ENCODE results near the gene SPRN.
"Not testable (repeated sequence)": the region's sequence is repeated elsewhere in the genome, so short reads cannot be mapped to it uniquely, and the experiment has no call there.

SPRN gene

DNA sequence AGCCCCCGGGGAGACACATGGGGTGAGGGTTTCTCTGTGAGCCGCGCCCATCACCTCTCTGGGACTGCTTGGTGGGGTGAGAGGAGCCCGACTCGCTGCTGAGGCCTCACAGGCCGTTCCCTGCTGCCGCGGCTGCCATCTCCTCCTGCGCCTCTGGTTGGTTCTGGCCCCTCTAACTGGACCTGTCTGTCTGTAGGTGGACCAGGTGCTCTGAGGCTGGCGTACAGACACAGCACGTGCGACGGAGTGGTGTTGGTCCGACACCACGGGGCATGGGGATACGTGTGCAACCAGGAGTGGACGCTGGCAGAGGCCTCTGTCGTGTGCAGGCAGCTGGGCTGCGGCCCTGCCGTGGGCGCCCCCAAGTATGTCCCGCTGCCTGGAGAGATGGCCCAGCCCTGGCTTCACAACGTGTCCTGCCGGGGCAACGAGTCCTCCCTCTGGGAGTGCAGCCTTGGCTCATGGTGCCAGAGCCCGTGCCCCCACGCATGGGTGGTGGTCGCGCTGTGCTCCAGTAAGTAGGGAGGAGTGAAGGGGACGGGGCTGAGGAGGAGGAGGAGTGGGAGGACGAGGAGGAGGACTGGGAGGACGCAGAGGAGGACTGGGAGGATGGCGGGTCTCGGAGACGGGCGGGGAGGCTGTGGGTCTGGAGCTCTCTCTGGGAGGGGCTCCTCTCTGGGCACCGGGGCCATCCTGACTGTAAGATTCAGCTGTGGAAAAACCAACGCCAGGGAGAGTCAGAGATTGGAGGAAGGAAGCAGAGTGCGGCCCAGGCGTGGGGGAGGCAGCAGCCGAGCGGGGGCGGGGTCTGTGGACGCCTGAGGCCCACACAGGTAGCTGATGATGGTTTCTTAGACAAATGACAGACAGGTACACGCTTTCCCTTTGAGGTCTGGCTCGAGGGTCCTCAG, 31.9 kb upstream of the SPRN start:
- DNase-seq (ENCODE audit: low spot score), result no peak

- no peak for DNase-seq (ENCODE audit: low spot score)
Observed at GRCh38 chr10:133455611-133456031, 31.2 kb upstream of the SPRN start.

- DNase-seq (ENCODE audit: low spot score), result no peak
Observed at GRCh38 chr10:133455196-133455595, 30.8 kb upstream of the SPRN start.

DNA sequence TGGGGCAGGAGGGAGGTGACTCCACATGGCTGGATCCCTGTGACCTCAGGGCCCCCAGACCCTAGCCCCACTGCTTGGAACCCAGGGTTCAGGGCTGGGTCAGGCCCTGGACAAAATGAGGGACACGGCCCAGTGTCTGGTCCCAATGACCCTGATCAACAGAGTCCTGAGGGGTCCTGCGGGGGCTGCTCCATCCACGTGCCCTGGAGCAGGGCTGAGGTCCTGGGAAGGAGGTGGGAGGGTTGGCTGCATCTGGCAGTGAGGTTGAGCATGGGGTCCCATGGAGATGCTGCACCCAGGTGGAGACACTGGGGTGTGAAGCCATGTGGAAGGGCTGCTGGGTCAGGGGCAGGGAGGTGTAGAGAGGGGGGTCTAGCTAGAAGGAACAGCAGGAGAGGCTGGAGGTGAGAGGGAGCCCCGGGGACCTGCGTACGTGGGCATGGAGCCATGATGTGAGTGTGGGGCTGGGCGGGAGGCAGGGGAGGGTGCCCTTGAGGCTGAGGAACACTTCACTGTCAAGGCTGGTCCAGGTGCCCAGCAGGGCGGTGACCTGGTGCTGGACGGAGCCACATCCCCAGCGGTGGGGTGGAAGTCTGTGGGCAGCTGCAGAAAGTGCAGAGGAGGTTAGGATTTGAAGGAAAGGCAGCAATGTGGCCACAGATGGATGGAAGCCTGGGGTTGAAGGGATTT, 29.9 kb upstream of the SPRN start:
- DNase-seq (ENCODE audit: low spot score), result no peak

GRCh38 chr10:133453516-133454203, 29.2 kb upstream of the SPRN start, which contains the start of gene SCART1:
SCART1 (plus strand) TSS chr10:133453945; CDS start chr10:133453998, 53 bp downstream.
- DNase-seq (ENCODE audit: low spot score), result no peak

DNA sequence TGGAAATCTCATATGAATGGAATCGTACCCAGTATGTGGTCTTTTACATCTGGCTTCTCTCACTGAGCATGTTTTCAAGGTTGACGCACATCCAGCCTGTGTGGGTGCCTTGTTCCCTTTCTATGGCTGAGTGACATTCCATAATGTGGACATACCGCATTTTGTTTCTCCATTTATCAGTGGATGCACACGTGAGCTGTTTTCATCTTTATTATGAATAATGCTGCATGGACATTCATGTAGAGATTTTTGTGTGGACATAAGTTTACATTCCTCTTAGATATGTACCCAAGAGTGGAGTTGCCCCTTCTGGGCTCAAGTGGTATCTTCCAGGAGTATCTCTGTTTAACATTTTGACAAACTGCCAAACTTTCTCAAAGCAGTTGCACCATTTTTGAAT, 28.0 kb upstream of the SPRN start:
- DNase-seq (ENCODE audit: low spot score), result no peak

DNA sequence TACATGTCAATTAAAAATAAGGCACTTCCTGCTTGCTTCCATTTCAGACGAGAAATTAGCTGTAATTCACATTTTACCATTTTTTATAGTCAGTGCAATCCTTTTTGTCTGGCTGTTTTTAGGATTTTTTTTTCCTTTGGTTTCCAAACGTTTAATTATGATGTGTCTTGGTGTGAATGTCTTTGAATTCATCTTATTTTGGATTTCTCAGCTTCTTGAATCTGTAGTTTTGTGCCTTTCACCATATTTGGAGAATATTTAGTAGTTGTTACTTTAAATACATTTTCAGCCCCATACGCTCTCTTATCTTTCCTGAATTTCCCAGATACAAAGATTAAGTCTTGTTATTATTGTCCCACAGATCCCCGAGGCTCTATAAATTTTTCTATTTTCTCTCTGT, 26.9 kb upstream of the SPRN start:
- DNase-seq (ENCODE audit: low spot score), result no peak

DNA sequence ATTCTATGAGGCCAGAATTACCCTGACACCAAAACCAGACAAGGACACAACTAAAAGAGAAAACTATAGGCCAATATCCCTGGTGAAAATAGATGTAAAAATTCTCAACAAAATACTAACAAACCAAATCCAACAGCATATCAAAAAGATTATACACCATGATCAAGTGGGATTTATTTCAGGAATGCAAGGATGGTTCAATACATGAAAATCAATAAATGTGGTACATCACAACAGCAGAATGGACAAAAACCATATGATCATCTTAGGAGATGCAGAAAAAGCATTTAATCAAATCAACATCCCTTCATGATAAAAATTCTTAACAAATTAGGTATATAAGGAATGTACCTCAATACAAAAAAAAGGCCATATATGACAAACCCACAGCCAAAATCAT, 23.7 kb upstream of the SPRN start:
- no peak for DNase-seq (ENCODE audit: low spot score)

GRCh38 chr10:133446979-133447378, 22.6 kb upstream of the SPRN start:
- DNase-seq (ENCODE audit: low spot score), result no peak

GRCh38 chr10:133445751-133446708, 21.6 kb upstream of the SPRN start:
- no peak for DNase-seq (ENCODE audit: low spot score)

DNA sequence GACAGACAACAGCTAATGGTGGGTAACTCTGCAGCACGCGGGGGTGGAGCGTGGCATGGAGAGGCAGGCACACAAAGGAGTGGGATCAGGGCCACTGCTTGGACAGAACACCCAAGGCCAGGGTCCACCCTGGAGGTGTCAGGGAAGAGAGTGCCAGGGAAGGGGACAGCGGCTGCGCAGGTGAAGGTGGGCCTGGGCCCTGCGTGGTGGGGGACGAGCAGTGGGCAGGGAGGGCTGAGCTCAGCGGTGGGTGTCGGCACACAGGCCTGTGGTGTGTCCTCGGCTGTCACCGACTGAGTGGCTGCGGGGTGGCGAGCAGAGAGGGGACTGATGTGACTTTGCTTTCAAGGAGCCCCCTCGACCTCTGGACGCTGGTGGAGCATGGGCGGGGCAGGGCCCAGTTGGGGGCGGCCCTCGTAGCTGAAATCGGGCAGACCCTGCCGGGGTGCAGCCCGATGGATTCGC, 20.9 kb upstream of the SPRN start:
- DNase-seq (ENCODE audit: low spot score), result no peak

- no peak for DNase-seq (ENCODE audit: low spot score)
Observed at GRCh38 chr10:133444342-133445267, 20.2 kb upstream of the SPRN start.

- DNase-seq (ENCODE audit: low spot score), result no peak
Observed at GRCh38 chr10:133442967-133443924, 18.8 kb upstream of the SPRN start.

DNA sequence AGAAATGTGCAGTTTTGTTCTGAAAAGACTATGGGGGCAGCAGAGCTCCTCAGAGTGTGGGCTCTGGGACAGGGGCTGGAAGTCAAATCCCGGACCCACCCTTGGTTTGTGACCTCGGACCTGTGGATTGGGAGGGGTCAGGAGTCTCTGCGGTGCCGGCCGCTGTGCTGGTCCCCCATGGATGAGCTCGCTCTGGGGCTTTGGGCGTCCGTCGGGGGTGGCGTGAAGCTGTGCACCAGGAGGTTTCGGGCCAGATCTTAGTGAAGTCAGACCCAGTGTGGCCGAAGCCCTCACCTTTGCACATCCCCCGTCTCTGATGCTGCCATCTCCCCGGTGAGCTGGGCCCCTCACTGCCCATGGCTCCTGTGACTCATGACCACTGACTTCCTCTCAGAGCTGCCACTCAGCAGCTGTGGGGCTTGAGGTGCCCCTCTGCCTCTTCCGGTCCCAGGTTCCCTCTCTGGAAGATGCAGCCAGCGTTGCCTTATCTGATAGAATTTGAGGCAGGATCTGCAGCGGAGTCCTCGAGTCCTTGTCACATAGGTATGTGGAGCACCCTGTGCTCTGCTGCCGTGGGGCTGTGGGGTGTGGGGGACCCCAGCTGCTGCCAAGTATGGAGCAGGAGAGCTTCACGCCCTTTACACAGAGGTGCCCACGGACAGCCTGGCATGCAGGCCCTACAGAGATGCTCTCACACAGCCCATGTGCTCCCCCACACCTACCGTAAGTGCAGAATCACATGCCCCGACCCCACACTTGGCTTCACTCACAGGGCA, 18.0 kb upstream of the SPRN start:
- DNase-seq (ENCODE audit: low spot score), result no peak

DNA sequence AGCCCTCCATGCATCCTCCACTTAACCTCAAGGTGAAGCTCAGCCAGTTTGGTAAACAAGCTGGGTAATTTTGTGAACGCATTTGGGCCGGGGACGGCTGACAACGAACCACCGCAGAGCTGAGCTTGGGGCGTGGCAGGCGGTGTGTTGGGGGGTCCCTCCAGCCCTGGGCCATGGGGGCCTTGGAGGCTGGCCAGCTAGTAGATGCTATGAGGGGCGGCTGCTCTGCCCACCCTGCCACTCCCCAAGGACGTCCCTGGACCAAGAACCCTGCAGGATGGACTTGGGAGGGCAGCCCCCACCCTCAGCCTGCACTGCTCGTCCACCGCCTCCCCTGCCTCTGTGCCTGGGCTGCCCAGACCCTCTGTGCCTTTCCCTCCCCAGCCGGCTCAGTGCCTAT, 17.4 kb upstream of the SPRN start:
- no peak for DNase-seq (ENCODE audit: low spot score)

DNA sequence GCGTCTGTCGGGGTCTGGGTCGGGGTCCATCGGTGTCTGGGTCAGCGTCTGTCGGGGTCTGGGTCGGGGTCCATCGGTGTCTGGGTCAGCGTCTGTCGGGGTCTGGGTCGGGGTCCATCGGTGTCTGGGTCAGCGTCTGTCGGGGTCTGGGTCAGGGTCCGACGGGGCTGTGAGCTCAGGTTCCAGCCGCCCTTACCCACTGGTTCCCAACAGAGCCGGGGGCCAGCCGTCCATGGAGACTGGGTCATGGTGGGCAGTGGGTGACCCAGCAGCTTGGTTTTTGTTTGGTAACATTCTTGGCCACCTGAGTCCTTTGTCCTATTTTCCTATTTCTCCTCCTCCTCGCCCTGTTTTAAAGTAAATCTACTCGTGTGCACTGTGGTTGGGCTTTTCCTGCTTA, 16.9 kb upstream of the SPRN start:
- DNase-seq (ENCODE audit: low spot score), result not testable (repeated sequence)

- DNase-seq (ENCODE audit: low spot score), result no peak
Observed at GRCh38 chr10:133440633-133441285, 16.3 kb upstream of the SPRN start.
